ENCODE measurements around the gene TMEM115.

DNA sequence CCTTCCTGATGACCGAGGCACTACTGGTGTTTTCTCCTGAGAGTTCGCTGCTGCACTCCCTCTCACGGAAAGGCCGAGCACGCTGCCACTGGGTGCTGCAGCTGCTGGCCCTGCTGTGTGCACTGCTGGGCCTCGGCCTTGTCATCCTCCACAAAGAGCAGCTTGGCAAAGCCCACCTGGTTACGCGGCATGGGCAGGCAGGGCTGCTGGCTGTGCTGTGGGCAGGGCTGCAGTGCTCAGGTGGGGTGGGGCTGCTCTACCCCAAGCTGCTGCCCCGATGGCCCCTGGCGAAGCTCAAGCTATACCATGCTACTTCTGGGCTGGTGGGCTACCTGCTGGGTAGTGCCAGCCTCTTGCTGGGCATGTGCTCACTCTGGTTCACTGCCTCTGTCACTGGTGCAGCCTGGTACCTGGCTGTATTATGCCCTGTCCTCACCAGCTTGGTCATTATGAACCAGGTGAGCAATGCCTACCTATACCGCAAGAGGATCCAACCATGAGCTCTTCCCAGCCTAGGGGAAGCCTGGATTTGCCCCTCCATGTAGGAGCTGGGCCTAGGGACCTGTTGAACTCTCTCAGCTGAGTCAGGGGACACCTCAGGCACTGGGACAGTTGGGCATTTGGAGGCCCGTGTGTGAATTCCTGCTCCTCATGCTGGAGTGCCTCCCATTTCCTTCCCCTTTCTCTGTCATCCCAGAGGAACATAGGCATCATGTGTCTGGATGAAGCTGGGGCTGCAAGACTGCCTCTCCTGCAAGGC is 5.9 kb downstream of the TMEM115 start:
- TF ChIP-seq, protein P1, sequence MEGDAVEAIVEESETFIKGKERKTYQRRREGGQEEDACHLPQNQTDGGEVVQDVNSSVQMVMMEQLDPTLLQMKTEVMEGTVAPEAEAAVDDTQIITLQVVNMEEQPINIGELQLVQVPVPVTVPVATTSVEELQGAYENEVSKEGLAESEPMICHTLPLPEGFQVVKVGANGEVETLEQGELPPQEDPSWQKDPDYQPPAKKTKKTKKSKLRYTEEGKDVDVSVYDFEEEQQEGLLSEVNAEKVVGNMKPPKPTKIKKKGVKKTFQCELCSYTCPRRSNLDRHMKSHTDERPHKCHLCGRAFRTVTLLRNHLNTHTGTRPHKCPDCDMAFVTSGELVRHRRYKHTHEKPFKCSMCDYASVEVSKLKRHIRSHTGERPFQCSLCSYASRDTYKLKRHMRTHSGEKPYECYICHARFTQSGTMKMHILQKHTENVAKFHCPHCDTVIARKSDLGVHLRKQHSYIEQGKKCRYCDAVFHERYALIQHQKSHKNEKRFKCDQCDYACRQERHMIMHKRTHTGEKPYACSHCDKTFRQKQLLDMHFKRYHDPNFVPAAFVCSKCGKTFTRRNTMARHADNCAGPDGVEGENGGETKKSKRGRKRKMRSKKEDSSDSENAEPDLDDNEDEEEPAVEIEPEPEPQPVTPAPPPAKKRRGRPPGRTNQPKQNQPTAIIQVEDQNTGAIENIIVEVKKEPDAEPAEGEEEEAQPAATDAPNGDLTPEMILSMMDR (conservative IDR thresholded peaks at IDR 0.05), result no peak
- TF ChIP-seq ZFX (IDR thresholded peaks at IDR 0.05), result no peak
